Breast epithelium (tissue), 4 donors: ENCODE data around the gene PIGA. TPM values are rescaled to one million over a fixed set of nuclear protein-coding genes. Genes with fewer than 3 reads are reported as not detected.

ENCODE experiments used
- DNase-seq, 2 donors: peaks; one replicate each; pipeline ENCODE4 v3.0.0-alpha.2; 2019; ENCODE audit warnings: low spot score in 2 of 2
- H3K27ac ChIP-seq, 2 donors: fragments of 200-600 bp; sonication (generic) in 1 of 2; one replicate each; pipeline ENCODE4 v1.5.1; 2016 to 2019; ENCODE audit warnings: mild to moderate bottlenecking in 1 of 2
- H3K27me3 ChIP-seq, 2 donors: fragments of 200-600 bp; sonication (generic) in 1 of 2; one replicate each; pipeline versions ENCODE4 v1.5.1 to v1.6.0; 2017 to 2019; ENCODE audit warnings: control low read depth in 1 of 2, mild to moderate bottlenecking in 1 of 2
- H3K36me3 ChIP-seq: fragments of 200-600 bp; one replicate; pipeline ENCODE4 v1.5.1; 2019
- H3K4me1 ChIP-seq, 2 donors: fragments of 200-600 bp; sonication (generic); one replicate each; pipeline ENCODE4 v1.5.1; 2016 to 2019; ENCODE audit warnings: control low read depth in 1 of 2
- H3K4me3 ChIP-seq, 3 donors: fragments of 200-600 bp; sonication (generic); 1 replicate in 2 of 3; 2 replicates in 1 of 3; pipeline ENCODE4 v1.5.1; 2016 to 2019; ENCODE audit warnings: mild to moderate bottlenecking in 3 of 3, moderate library complexity in 2 of 3
- H3K9me3 ChIP-seq, 2 donors: fragments of 200-600 bp; sonication (generic) in 1 of 2; one replicate each; pipeline ENCODE4 v1.5.1; 2016 to 2019; ENCODE audit warnings: control low read depth in 1 of 2
- POLR2A ChIP-seq: fragments of 450-650 bp; IDR thresholded peaks from one replicate; pipeline ENCODE4 v1.6.1; 2016; ENCODE audit warnings: antibody characterized with exemption, mild to moderate bottlenecking, moderate library complexity
- POLR2AphosphoS5 ChIP-seq, 3 donors: sonication (generic); formaldehyde crosslinking; IDR thresholded peaks; one replicate each; pipeline ENCODE4 v1.6.1; 2017; ENCODE audit warnings: antibody characterized with exemption in 3 of 3
- intact Hi-C: fragments of 100-400 bp; cut with DNase I; formaldehyde crosslinking; loops from one replicate; pipeline ENCODE4 v1.15.1; 2023; ENCODE audit warnings: low total_unique reads
- total RNA-seq, 3 donors: library from RNA; depleted of rRNA; stranded (reverse); fragments of >200 nt; gene quantifications; one replicate each; pipeline ENCODE4 v1.1.0, GENCODE V29; 2016
- TF ChIP-seq, protein P1 (sequence below), 3 donors: fragments of 450-650 bp; IDR thresholded peaks; one replicate each; pipeline ENCODE4 v1.5.1; 2016 to 2017; ENCODE audit warnings: antibody characterized with exemption in 3 of 3, mild to moderate bottlenecking in 3 of 3, moderate library complexity in 3 of 3

PIGA gene
- total RNA-seq, 3 donors from 2014 or later: 9.8 to 19.2 (median 14.4) TPM

DNA sequence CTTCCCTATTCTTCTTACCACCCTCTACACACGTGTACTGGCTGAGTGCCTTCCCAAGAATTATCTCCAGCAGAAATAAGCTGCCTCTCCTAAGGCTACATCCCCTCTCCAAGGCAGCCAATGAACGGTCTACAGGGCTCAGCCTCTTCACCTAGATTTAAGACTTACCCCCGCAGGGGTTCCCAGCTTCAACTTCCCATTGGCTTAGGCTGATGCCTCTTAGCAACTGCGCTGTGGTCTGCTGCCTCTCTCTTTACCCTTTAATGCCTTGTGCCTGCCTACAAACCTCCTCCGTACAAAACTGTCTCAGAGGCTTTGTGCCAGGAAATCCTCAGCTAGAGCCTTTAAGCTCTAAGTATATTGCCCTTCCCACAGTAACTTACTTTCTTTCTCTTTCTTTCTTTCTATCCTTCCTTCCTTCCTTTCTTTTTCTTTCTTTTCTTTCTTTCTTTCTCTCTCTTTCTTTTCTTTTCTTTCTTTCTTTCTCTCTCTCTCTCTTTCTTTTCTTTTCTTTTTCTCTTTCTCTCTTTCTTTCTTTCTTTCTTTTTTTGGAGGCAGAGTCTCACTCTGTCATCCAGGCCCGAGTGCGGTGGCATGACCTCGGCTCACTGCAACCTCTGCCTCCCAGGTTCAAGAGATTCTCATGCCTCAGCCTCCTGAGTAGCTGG lies 15.1 kb upstream of the PIGA start:
- Histone ChIP-seq H3K36me3 (no peaks in the 10 kb centered on the region), H3K27me3 (peaks cover 0 to 9% of the 10 kb centered on the region in 2 donors), H3K27ac (peak overlapping the region; percentile 4 to 75), H3K9me3 (no peaks in the 10 kb centered on the region), H3K4me3 (no peak overlapping the region), H3K4me1 (no peaks in the 10 kb centered on the region)
- intact Hi-C loops: loop anchor here (10.0 kb wide), 1 partner anchor 1926 kb away; no protein-coding TSS in a partner anchor
- TF ChIP-seq POLR2AphosphoS5 (IDR thresholded peaks at IDR 0.05) (no peak), POLR2A (no peak)
- TF ChIP-seq, protein P1, sequence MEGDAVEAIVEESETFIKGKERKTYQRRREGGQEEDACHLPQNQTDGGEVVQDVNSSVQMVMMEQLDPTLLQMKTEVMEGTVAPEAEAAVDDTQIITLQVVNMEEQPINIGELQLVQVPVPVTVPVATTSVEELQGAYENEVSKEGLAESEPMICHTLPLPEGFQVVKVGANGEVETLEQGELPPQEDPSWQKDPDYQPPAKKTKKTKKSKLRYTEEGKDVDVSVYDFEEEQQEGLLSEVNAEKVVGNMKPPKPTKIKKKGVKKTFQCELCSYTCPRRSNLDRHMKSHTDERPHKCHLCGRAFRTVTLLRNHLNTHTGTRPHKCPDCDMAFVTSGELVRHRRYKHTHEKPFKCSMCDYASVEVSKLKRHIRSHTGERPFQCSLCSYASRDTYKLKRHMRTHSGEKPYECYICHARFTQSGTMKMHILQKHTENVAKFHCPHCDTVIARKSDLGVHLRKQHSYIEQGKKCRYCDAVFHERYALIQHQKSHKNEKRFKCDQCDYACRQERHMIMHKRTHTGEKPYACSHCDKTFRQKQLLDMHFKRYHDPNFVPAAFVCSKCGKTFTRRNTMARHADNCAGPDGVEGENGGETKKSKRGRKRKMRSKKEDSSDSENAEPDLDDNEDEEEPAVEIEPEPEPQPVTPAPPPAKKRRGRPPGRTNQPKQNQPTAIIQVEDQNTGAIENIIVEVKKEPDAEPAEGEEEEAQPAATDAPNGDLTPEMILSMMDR (IDR thresholded peaks at IDR 0.05): no peak
- no peak for DNase-seq

- TF ChIP-seq POLR2A: no peak
- TF ChIP-seq, protein P1 (IDR thresholded peaks at IDR 0.05): peak; percentile 12 to 64 (median 47)
Observed at GRCh38 chrX:15349046-15349445, 13.7 kb upstream of the PIGA start.

DNA sequence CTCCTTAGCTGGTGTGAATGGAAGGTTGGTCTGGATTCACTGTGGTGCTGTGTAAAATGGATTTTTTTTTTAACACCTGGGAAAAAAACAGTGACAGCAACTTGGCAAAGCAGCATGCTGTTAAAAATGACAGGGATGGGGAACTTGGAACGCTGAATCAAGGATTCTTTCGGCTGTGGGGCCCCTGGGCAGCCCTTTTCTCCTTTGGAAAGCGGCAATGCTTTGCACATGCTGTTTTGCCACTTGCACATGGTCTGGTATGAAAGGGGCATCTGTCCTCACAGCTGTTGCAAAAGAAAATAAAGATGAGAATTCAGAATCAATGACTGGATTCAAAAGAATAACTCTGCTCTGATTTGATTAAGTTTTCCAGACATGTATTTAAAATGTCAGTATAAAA lies 10.7 kb upstream of the PIGA start:
- Histone ChIP-seq H3K4me3 (no peak overlapping the region), H3K27ac (no peak overlapping the region), H3K36me3 (no peaks in the 10 kb centered on the region), H3K9me3 (no peaks in the 10 kb centered on the region), H3K27me3 (peaks cover 0 to 31% of the 10 kb centered on the region in 2 donors), H3K4me1 (no peaks in the 10 kb centered on the region)
- TF ChIP-seq POLR2AphosphoS5 (IDR thresholded peaks at IDR 0.05): no peak
- no peak for TF ChIP-seq POLR2A
- TF ChIP-seq, protein P1 (IDR thresholded peaks at IDR 0.05): no peak
- DNase-seq: no peak
- intact Hi-C loops: no loop called here

More at GRCh38 chrX:15349046-15349445, 13.7 kb upstream of the PIGA start:
- Histone ChIP-seq H3K4me1 (no peaks in the 10 kb centered on the region), H3K9me3 (no peaks in the 10 kb centered on the region), H3K27me3 (peaks cover 0 to 15% of the 10 kb centered on the region in 2 donors), H3K4me3 (no peak overlapping the region), H3K27ac (no peak overlapping the region), H3K36me3 (no peaks in the 10 kb centered on the region)
- intact Hi-C loops: no loop called here
- DNase-seq: peak in 1 of 2 donors; percentile 52

DNA sequence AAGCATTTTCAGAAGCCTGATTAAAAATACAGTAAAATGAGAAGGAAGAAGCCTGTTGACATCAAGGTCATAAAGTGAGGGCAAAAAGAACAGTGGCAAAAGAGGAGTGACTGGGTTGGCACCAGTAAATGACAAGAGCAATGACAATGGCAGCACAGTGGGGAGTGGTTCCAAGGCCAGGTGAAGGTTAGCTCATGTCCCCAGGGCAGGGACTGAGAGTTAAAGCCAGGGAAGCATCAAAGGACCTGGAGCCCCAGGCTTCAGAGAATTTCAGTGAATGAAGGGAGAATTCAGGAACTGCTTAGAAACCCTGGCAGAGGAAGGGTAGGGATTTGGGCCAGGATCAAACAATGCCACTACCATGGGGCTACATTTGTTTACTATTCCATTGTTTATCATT lies 8.8 kb upstream of the PIGA start:
- peaks cover 0 to 41% of the 10 kb centered on the region in 2 donors for H3K27me3 ChIP-seq
- no peaks in the 10 kb centered on the region for H3K4me1 ChIP-seq
- intact Hi-C loops: no loop called here
- no peaks in the 10 kb centered on the region for H3K9me3 ChIP-seq
- H3K4me3 ChIP-seq: no peak overlapping the region
- H3K36me3 ChIP-seq: no peaks in the 10 kb centered on the region
- no peak for DNase-seq
- TF ChIP-seq POLR2AphosphoS5 (IDR thresholded peaks at IDR 0.05) (no peak), POLR2A (no peak)
- TF ChIP-seq, protein P1 (IDR thresholded peaks at IDR 0.05): no peak
- no peak overlapping the region for H3K27ac ChIP-seq

DNA sequence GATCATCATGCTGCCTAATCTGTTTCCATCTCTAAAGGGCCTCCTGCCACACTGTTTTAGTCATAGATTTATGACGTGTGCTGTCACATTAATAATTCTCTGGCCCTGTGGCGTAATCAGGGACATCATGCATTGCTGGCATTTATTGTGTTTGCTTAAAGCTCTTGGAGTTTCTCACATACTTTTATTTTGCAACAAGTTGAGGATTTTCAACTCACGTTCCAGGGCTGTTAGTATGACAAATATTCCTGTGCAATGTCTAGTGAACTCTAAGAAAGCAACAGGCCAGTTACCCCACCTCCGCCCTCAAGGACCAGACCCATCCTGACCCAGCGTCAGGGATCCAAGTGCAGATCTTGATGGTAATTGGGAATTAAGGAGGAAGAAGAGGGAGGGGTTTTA lies 7.8 kb upstream of the PIGA start:
- Histone ChIP-seq H3K4me3 (no peak overlapping the region), H3K36me3 (no peaks in the 10 kb centered on the region), H3K9me3 (no peaks in the 10 kb centered on the region), H3K27me3 (peaks cover 0 to 48% of the 10 kb centered on the region in 2 donors), H3K27ac (no peak overlapping the region), H3K4me1 (no peaks in the 10 kb centered on the region)
- intact Hi-C loops: no loop called here
- TF ChIP-seq, protein P1 (IDR thresholded peaks at IDR 0.05): no peak
- TF ChIP-seq POLR2AphosphoS5 (IDR thresholded peaks at IDR 0.05) (no peak), POLR2A (no peak)
- no peak for DNase-seq
